Smooth muscle cell (in vitro differentiated cells): ENCODE measurements around the gene ARAP1. TPM values are rescaled to one million over a fixed set of nuclear protein-coding genes. Genes with fewer than 3 reads are reported as not detected.

ENCODE experiments used
- DNase-seq: peaks from one replicate; lab custom pipeline; 2025; ENCODE audit not compliant: unreplicated experiment; lab: John Stamatoyannopoulos, UW
- H2AFZ ChIP-seq: fragments of 200-600 bp; sonication (generic); 2 replicates; pipeline ENCODE4 v1.6.0; 2016; ENCODE audit warnings: antibody characterized with exemption, low read depth, mild to moderate bottlenecking
- H3F3A ChIP-seq: fragments of 200-600 bp; sonication (generic); 2 replicates; pipeline ENCODE4 v1.6.0; 2017; ENCODE audit warnings: antibody characterized with exemption, low read depth
- H3K27ac ChIP-seq: fragments of 200-600 bp; sonication (generic); 2 replicates; pipeline ENCODE4 v1.5.1; 2016; ENCODE audit warnings: low read depth, mild to moderate bottlenecking
- H3K27me3 ChIP-seq: fragments of 200-600 bp; sonication (generic); 2 replicates; pipeline ENCODE4 v1.6.1; 2016; ENCODE audit warnings: low read depth, mild to moderate bottlenecking
- H3K36me3 ChIP-seq: fragments of 200-600 bp; sonication (generic); 2 replicates; pipeline ENCODE4 v1.5.1; 2016; ENCODE audit warnings: low read depth
- H3K4me1 ChIP-seq: fragments of 200-600 bp; sonication (generic); 2 replicates; pipeline ENCODE4 v1.5.1; 2016; ENCODE audit warnings: low read depth
- H3K4me2 ChIP-seq: fragments of 200-600 bp; sonication (generic); 2 replicates; pipeline ENCODE4 v1.6.0; 2016; ENCODE audit warnings: mild to moderate bottlenecking
- H3K4me3 ChIP-seq: fragments of 200-600 bp; sonication (generic); 2 replicates; pipeline ENCODE4 v1.5.1; 2016; ENCODE audit warnings: mild to moderate bottlenecking
- H3K79me2 ChIP-seq: fragments of 200-600 bp; sonication (generic); 2 replicates; pipeline ENCODE4 v1.6.0; 2016; ENCODE audit warnings: low read depth, mild to moderate bottlenecking
- H3K9ac ChIP-seq: fragments of 200-600 bp; sonication (generic); 2 replicates; pipeline ENCODE4 v1.6.0; 2016; ENCODE audit warnings: low read depth
- H3K9me3 ChIP-seq: fragments of 200-600 bp; sonication (generic); replicated peaks from 2 replicates; pipeline ENCODE4 v1.5.1; 2016; ENCODE audit warnings: low read depth
- H4K20me1 ChIP-seq: fragments of 200-600 bp; sonication (generic); 2 replicates; pipeline ENCODE4 v1.6.0; 2016; ENCODE audit warnings: low read depth
- CTCF ChIP-seq: fragments of 200-600 bp; sonication (generic); IDR thresholded peaks from 2 replicates; pipeline ENCODE4 v1.5.1; 2017; ENCODE audit warnings: borderline replicate concordance, mild to moderate bottlenecking, antibody characterized with exemption; ENCODE audit not compliant: insufficient read depth, poor library complexity, severe bottlenecking
- WGBS: methylation state at CpG from one replicate; pipeline ENCODE4 v1.1.7; 2016; ENCODE audit warnings: low lambda C conversion rate; 5-methylcytosine and 5-hydroxymethylcytosine counted together
- polyA plus RNA-seq: library from polyadenylated mRNA; unstranded; fragments of >200 nt; fragmentation: Nextera tagmentation; extraction: Ambion mirVana; gene quantifications from 2 replicates; pipeline ENCODE4 v1.2.1, GENCODE V29; 2016
- total RNA-seq: library from RNA; depleted of rRNA; stranded (reverse); fragments of >200 nt; gene quantifications from 2 replicates; pipeline ENCODE4 v1.2.3, GENCODE V29; 2014

Gene ARAP1
- total and polyA plus RNA-seq, 2 experiments from 2014 or later = 45.2 to 45.6 TPM

- peak overlapping the region; percentile 85 for H3K27ac ChIP-seq
- H3K9ac ChIP-seq = peak overlapping the region; percentile 44
- H3K4me3 ChIP-seq = no peak overlapping the region
- no peaks in the 10 kb centered on the region for H3F3A ChIP-seq
- no peak for DNase-seq
- no peaks in the 10 kb centered on the region for H3K4me1 ChIP-seq
- H4K20me1 ChIP-seq = peaks cover 4% of the 10 kb centered on the region
- H3K79me2 ChIP-seq = peaks cover 4% of the 10 kb centered on the region
- no peak for TF ChIP-seq CTCF
- no peaks in the 10 kb centered on the region for H3K9me3 ChIP-seq
- 67% methylated on average over 8 of the region's 8 CpGs for WGBS
- no peak overlapping the region for H3K4me2 ChIP-seq
- H3K36me3 ChIP-seq = no peaks in the 10 kb centered on the region
- H3K27me3 ChIP-seq = no peaks in the 10 kb centered on the region
- no peak overlapping the region for H2AFZ ChIP-seq
These were observed 8.6 kb upstream of the ARAP1 start for GRCh38 chr11:72760539-72761405.

GRCh38 chr11:72759468-72759985 lies 7.3 kb upstream of the ARAP1 start:
- Histone ChIP-seq H3K27ac (peak overlapping the region; percentile 75), H3K4me1 (no peaks in the 10 kb centered on the region), H3K4me2 (no peak overlapping the region), H3F3A (no peaks in the 10 kb centered on the region), H3K9me3 (no peaks in the 10 kb centered on the region), H2AFZ (no peak overlapping the region), H3K27me3 (no peaks in the 10 kb centered on the region), H3K36me3 (no peaks in the 10 kb centered on the region), H3K4me3 (no peak overlapping the region), H3K9ac (no peak overlapping the region), H3K79me2 (peaks cover 4% of the 10 kb centered on the region), H4K20me1 (no peaks in the 10 kb centered on the region)
- 94% methylated on average over 8 of the region's 8 CpGs for WGBS
- no peak for TF ChIP-seq CTCF
- DNase-seq = no peak

GRCh38 chr11:72758690-72759389 lies 6.6 kb upstream of the ARAP1 start:
- whole genome bisulfite sequencing = 79% methylated on average over 17 of the region's 17 CpGs
- Histone ChIP-seq H3K4me3 (no peak overlapping the region), H2AFZ (no peak overlapping the region), H3K36me3 (no peaks in the 10 kb centered on the region), H4K20me1 (no peaks in the 10 kb centered on the region), H3K27ac (peak overlapping the region; percentile 75), H3K79me2 (peaks cover 4% of the 10 kb centered on the region), H3K9me3 (no peaks in the 10 kb centered on the region), H3K4me1 (no peaks in the 10 kb centered on the region), H3K27me3 (no peaks in the 10 kb centered on the region), H3K9ac (peak overlapping the region; percentile 38), H3K4me2 (no peak overlapping the region), H3F3A (no peaks in the 10 kb centered on the region)
- no peak for DNase-seq
- TF ChIP-seq CTCF = no peak
